ENCODE data around the gene CTBP2. TPM values are rescaled to one million over a fixed set of nuclear protein-coding genes. Genes with fewer than 3 reads are reported as not detected.

Gene CTBP2
- total RNA-seq, 1 experiment from 2014 or later: 212 TPM

GRCh38 chr10:125004571-125005311 is 155.6 kb downstream of the CTBP2 start:
- Mint-ChIP-seq H3K9me3 (no peaks in the 10 kb centered on the region), H3K36me3 (ENCODE audit: insufficient read depth in 1 of 3, low read depth in 3 of 3) (peaks cover 45 to 77% (median 64%) of the 10 kb centered on the region in 3 experiments), H3K4me3 (no peak overlapping the region), H3K4me1 (peaks cover 18 to 28% of the 10 kb centered on the region in 2 experiments), H3K27me3 (ENCODE audit: low read depth) (no peaks in the 10 kb centered on the region; the same call in 1 of the 2 replicates), H3K27ac (peak overlapping the region; percentile 18 to 85 (median 28); a peak in 2 of 7 replicates)
- H3K9me3 ChIP-seq (ENCODE audit: control insufficient read depth, low read depth, low read length): no peaks in the 10 kb centered on the region
- no peak overlapping the region for H4K8ac ChIP-seq (replicated peaks; ENCODE audit: insufficient read length, low read depth, low read length)
- no peak overlapping the region for H3K14ac ChIP-seq (ENCODE audit: insufficient read depth, low read length)
- H3K4ac ChIP-seq (ENCODE audit: low read depth, low read length): no peak overlapping the region
- no peak overlapping the region for H3T11ph ChIP-seq (ENCODE audit: low read length)
- no peak overlapping the region for H3K4me2 ChIP-seq (ENCODE audit: insufficient read depth, insufficient read length, low read length)
- no peak overlapping the region for H3K56ac ChIP-seq (ENCODE audit: insufficient read length, low read depth, low read length)
- H2BK5ac ChIP-seq (ENCODE audit: insufficient read length, low read length): no peak overlapping the region
- H2BK12ac ChIP-seq (ENCODE audit: insufficient read length, low read depth, low read length): no peak overlapping the region
- H3K9ac ChIP-seq (ENCODE audit: extremely low read depth, insufficient read length, low read length): no peak overlapping the region
- no peaks in the 10 kb centered on the region for H3K27me3 ChIP-seq (ENCODE audit: insufficient read depth, low read length)
- H3K23ac ChIP-seq (ENCODE audit: insufficient read length, low read depth, low read length): no peak overlapping the region
- TF ChIP-seq CTCF (conservative IDR thresholded peaks at IDR 0.05): no peak
- no peaks in the 10 kb centered on the region for H4K20me1 ChIP-seq (ENCODE audit: control insufficient read depth, insufficient read depth, insufficient read length)
- H3K4me1 ChIP-seq (ENCODE audit: insufficient read depth, low read length): no peaks in the 10 kb centered on the region
- WGBS (ENCODE audit: extremely low coverage, insufficient read length, low lambda C conversion rate): no CpG with 5 or more reads among the region's 19 CpGs
- no peak overlapping the region for H4K5ac ChIP-seq (ENCODE audit: insufficient read length, low read depth, low read length)
- H3K79me1 ChIP-seq (ENCODE audit: insufficient read depth, low read depth, low read length, poor library complexity, severe bottlenecking): peaks cover 7% of the 10 kb centered on the region
- H3K18ac ChIP-seq (ENCODE audit: insufficient read length, low read depth, low read length): no peak overlapping the region
- no peak overlapping the region for H4K91ac ChIP-seq (ENCODE audit: insufficient read length, low read depth, low read length)
- no peak overlapping the region for H2BK15ac ChIP-seq (ENCODE audit: low read depth, low read length)
- no peak overlapping the region for H2AFZ ChIP-seq (ENCODE audit: low read length)
- no peak overlapping the region for H2AK5ac ChIP-seq (ENCODE audit: insufficient read length, low read length)
- no peak overlapping the region for H3K27ac ChIP-seq (ENCODE audit: insufficient read length, low read depth, low read length)
- no peak overlapping the region for H2BK120ac ChIP-seq (ENCODE audit: low read depth, low read length, poor library complexity, severe bottlenecking)
- H3K79me2 ChIP-seq (ENCODE audit: insufficient read depth, low read length): peaks cover 20% of the 10 kb centered on the region; the same call in 1 of the 2 replicates
- no peaks in the 10 kb centered on the region for H3K23me2 ChIP-seq (ENCODE audit: insufficient read length, low read depth, low read length, poor library complexity, severe bottlenecking)
- H2BK20ac ChIP-seq (ENCODE audit: low read depth, low read length, poor library complexity, severe bottlenecking): no peak overlapping the region
- no peak for DNase-seq
